H1 (cell line): ENCODE data around the gene RALA. TPM values are rescaled to one million over a fixed set of nuclear protein-coding genes. Genes with fewer than 3 reads are reported as not detected.

Experiments
- CTCF ChIA-PET: fragments of 300-600 bp; sonication (Branson Sonifier 250); formaldehyde crosslinking; loops from one replicate; lab custom pipeline; 2021; ENCODE audit not compliant: partially characterized antibody; lab: Charles Lee
- POLR2A ChIA-PET: fragments of 300-600 bp; sonication (Branson Sonifier 250); formaldehyde crosslinking; loops from one replicate; lab custom pipeline; 2021; ENCODE audit warnings: inconsistent platforms; ENCODE audit not compliant: partially characterized antibody; lab: Charles Lee
- DNase-seq, 2 experiments: peaks; one replicate each; pipeline versions ENCODE4 v3.0.0 to v3.0.0-alpha.2; 2010 to 2022; ENCODE audit warnings: low spot score in 2 of 2, low read depth in 1 of 2, mixed read lengths in 1 of 2
- FAIRE-seq: peaks from 2 replicates; lab custom pipeline; 2011; peaks lifted over from hg19 to GRCh38; lab: Jason Lieb, UNC
- H2AFZ ChIP-seq: 2 replicates; pipeline ENCODE4 v1.8.1; 2012; ENCODE audit warnings: low read length, inconsistent platforms
- H2AK5ac ChIP-seq: 2 replicates; pipeline ENCODE4 v1.6.1; 2013; ENCODE audit warnings: low read depth, low read length
- H2BK120ac ChIP-seq: replicated peaks from 2 replicates; pipeline ENCODE3; 2013; ENCODE audit warnings: low read depth, low read length, inconsistent platforms
- H2BK12ac ChIP-seq: 2 replicates; pipeline ENCODE4 v1.6.1; 2013; ENCODE audit warnings: low read depth, low read length
- H2BK15ac ChIP-seq: 2 replicates; pipeline ENCODE4 v1.6.1; 2013; ENCODE audit warnings: low read length
- H2BK20ac ChIP-seq: 2 replicates; pipeline ENCODE4 v1.6.1; 2013; ENCODE audit warnings: low read length
- H2BK5ac ChIP-seq: 2 replicates; pipeline ENCODE4 v1.6.1; 2013; ENCODE audit warnings: low read depth, low read length
- H3K14ac ChIP-seq: 2 replicates; pipeline ENCODE4 v1.6.1; 2013; ENCODE audit warnings: inconsistent platforms; ENCODE audit not compliant: insufficient read length
- H3K18ac ChIP-seq: 2 replicates; pipeline ENCODE4 v1.6.1; 2013; ENCODE audit warnings: low read length; ENCODE audit errors: extremely low read depth
- H3K23ac ChIP-seq: 2 replicates; pipeline ENCODE4 v1.6.1; 2013; ENCODE audit warnings: inconsistent platforms; ENCODE audit not compliant: insufficient read length
- H3K23me2 ChIP-seq: 2 replicates; pipeline ENCODE4 v1.6.1; 2013; ENCODE audit warnings: low read depth, low read length
- H3K27ac ChIP-seq: 2 replicates; pipeline ENCODE4 v1.6.1; 2011; ENCODE audit warnings: low read depth, low read length, inconsistent platforms
- H3K27me3 ChIP-seq, 4 experiments: replicated peaks in 1 of 4; 1 replicate in 1 of 4; 2 replicates in 3 of 4; pipeline versions ENCODE4 v1.6.1 to v1.8.1; 2011 to 2013; ENCODE audit warnings: low read length in 3 of 4, mild to moderate bottlenecking in 3 of 4, inconsistent platforms in 2 of 4, mixed read lengths in 2 of 4, moderate library complexity in 1 of 4; ENCODE audit not compliant: control insufficient read depth in 3 of 4, insufficient read depth in 3 of 4; ENCODE audit errors: extremely low read depth in 1 of 4
- H3K36me3 ChIP-seq, 4 experiments: 2 replicates each; pipeline versions ENCODE4 v1.6.1 to v1.8.1; 2011 to 2013; ENCODE audit warnings: mild to moderate bottlenecking in 4 of 4, low read length in 3 of 4, moderate library complexity in 2 of 4, control low read depth in 1 of 4, inconsistent platforms in 1 of 4; ENCODE audit not compliant: insufficient read depth in 4 of 4, control insufficient read depth in 2 of 4
- H3K4ac ChIP-seq: replicated peaks from 2 replicates; pipeline ENCODE3; 2013; ENCODE audit warnings: low read length, low read depth, mixed read lengths, inconsistent platforms; ENCODE audit not compliant: insufficient read length
- H3K4me1 ChIP-seq, 4 experiments: replicated peaks in 1 of 4; 1 replicate in 1 of 4; 2 replicates in 3 of 4; pipeline versions ENCODE4 v1.6.1 to v1.8.1; 2011 to 2013; ENCODE audit warnings: low read length in 3 of 4, inconsistent platforms in 2 of 4, mixed read lengths in 1 of 4; ENCODE audit not compliant: insufficient read depth in 4 of 4, control insufficient read depth in 3 of 4
- H3K4me2 ChIP-seq, 2 experiments: 2 replicates each; pipeline versions ENCODE4 v1.6.1 to v1.8.1; 2011 to 2013; ENCODE audit warnings: low read depth in 2 of 2, low read length in 2 of 2, control low read depth in 1 of 2, inconsistent platforms in 1 of 2, mild to moderate bottlenecking in 1 of 2; ENCODE audit not compliant: insufficient read depth in 1 of 2
- H3K4me3 ChIP-seq, 4 experiments: fragments of 200-600, 300-600 bp in 1 of 4; sonication (generic), shearing (Covaris generic), sonication (Bioruptor Twin) in 1 of 4; 2 replicates each; pipeline versions ENCODE4 v1.5.1 to v1.8.1; 2011 to 2016; ENCODE audit warnings: low read length in 4 of 4, low read depth in 3 of 4, control low read depth in 2 of 4, inconsistent platforms in 2 of 4, mild to moderate bottlenecking in 2 of 4, mixed read lengths in 1 of 4, moderate library complexity in 1 of 4; ENCODE audit not compliant: insufficient read depth in 2 of 4; ENCODE audit errors: extremely low read depth in 1 of 4
- H3K56ac ChIP-seq: replicated peaks from 2 replicates; pipeline ENCODE3; 2013; ENCODE audit warnings: low read depth, mild to moderate bottlenecking, mixed read lengths, low read length, inconsistent platforms; ENCODE audit not compliant: insufficient read length
- H3K79me1 ChIP-seq: 2 replicates; pipeline ENCODE4 v1.6.1; 2013; ENCODE audit warnings: low read depth, low read length, control low read depth
- H3K79me2 ChIP-seq, 2 experiments: 2 replicates each; pipeline versions ENCODE4 v1.6.1 to v1.8.1; 2012 to 2013; ENCODE audit warnings: low read length in 2 of 2, mild to moderate bottlenecking in 2 of 2, inconsistent platforms in 1 of 2; ENCODE audit not compliant: insufficient read depth in 2 of 2, control insufficient read depth in 1 of 2
- H3K9ac ChIP-seq, 4 experiments: replicated peaks in 1 of 4; 1 replicate in 1 of 4; 2 replicates in 3 of 4; pipeline versions ENCODE4 v1.6.1 to v1.8.1; 2011 to 2013; ENCODE audit warnings: low read depth in 3 of 4, low read length in 3 of 4, control low read depth in 2 of 4, mild to moderate bottlenecking in 2 of 4, moderate library complexity in 2 of 4, inconsistent platforms in 1 of 4; ENCODE audit errors: extremely low read depth in 1 of 4
- H3K9me3 ChIP-seq, 2 experiments: 2 replicates each; pipeline versions ENCODE4 v1.6.1 to v1.8.1; 2012 to 2013; ENCODE audit warnings: mild to moderate bottlenecking in 2 of 2, moderate library complexity in 2 of 2, control low read depth in 1 of 2, inconsistent platforms in 1 of 2, low read depth in 1 of 2, low read length in 1 of 2, mixed read lengths in 1 of 2; ENCODE audit not compliant: insufficient read depth in 2 of 2
- H4K20me1 ChIP-seq, 2 experiments: replicated peaks in 1 of 2; 2 replicates each; pipeline versions ENCODE3 to v1.8.1; 2011 to 2013; ENCODE audit warnings: inconsistent platforms in 2 of 2, low read length in 2 of 2, mild to moderate bottlenecking in 1 of 2; ENCODE audit not compliant: insufficient read depth in 2 of 2, control insufficient read depth in 1 of 2
- H4K5ac ChIP-seq: 2 replicates; pipeline ENCODE4 v1.6.1; 2013; ENCODE audit warnings: low read length, low read depth, mixed read lengths, inconsistent platforms; ENCODE audit not compliant: insufficient read length
- H4K8ac ChIP-seq: 2 replicates; pipeline ENCODE4 v1.8.0; 2013; ENCODE audit warnings: mild to moderate bottlenecking, moderate library complexity, low read length, inconsistent platforms; ENCODE audit not compliant: insufficient read depth; ENCODE audit errors: extremely low read depth
- H4K91ac ChIP-seq: replicated peaks from 2 replicates; pipeline ENCODE3; 2013; ENCODE audit warnings: low read length, mixed read lengths, inconsistent platforms; ENCODE audit not compliant: insufficient read length
- BCL11A ChIP-seq, 2 experiments: IDR thresholded peaks; one replicate each; pipeline ENCODE4 v1.6.1; 2011; ENCODE audit warnings: low read depth in 2 of 2, low read length in 2 of 2, mild to moderate bottlenecking in 2 of 2
- BRCA1 ChIP-seq: IDR thresholded peaks from 2 replicates; pipeline ENCODE4 v1.6.1; 2012; ENCODE audit warnings: low read depth, low read length, improper control_type of control experiment
- CREB1 ChIP-seq: IDR thresholded peaks from 2 replicates; pipeline ENCODE4 v1.6.1; 2012; ENCODE audit warnings: inconsistent platforms
- GTF2F1 ChIP-seq: IDR thresholded peaks from 2 replicates; pipeline ENCODE4 v1.6.1; 2012; ENCODE audit warnings: low read depth, low read length, improper control_type of control experiment, borderline replicate concordance
- JUND ChIP-seq: IDR thresholded peaks from 2 replicates; pipeline ENCODE4 v1.6.1; 2011; ENCODE audit warnings: mild to moderate bottlenecking, improper control_type of control experiment, low read length
- KDM1A ChIP-seq: fragments of 200-600, 300-600 bp; sonication (generic); IDR thresholded peaks from 2 replicates; pipeline ENCODE4 v1.7.1; 2016; ENCODE audit warnings: mild to moderate bottlenecking, low read length, borderline replicate concordance
- POLR2A ChIP-seq, 2 experiments: IDR thresholded peaks; 1 replicate in 1 of 2; 2 replicates in 1 of 2; pipeline ENCODE4 v1.6.1; 2011; ENCODE audit warnings: low read depth in 2 of 2, low read length in 2 of 2, mild to moderate bottlenecking in 2 of 2; ENCODE audit errors: control extremely low read depth in 1 of 2
- POLR2AphosphoS5 ChIP-seq: IDR thresholded peaks from 2 replicates; pipeline ENCODE4 v1.6.1; 2011; ENCODE audit warnings: low read depth, low read length
- RBBP5 ChIP-seq: IDR thresholded peaks from 2 replicates; pipeline ENCODE4 v1.7.1; 2012; ENCODE audit warnings: low read depth, mild to moderate bottlenecking, inconsistent platforms, low read length, moderate library complexity, borderline replicate concordance
- RNF2 ChIP-seq: fragments of 200-900, 300-1000 bp; sonication (generic); IDR thresholded peaks from 2 replicates; pipeline ENCODE4 v1.7.1; 2016; ENCODE audit warnings: borderline replicate concordance, low read depth, mild to moderate bottlenecking, antibody characterized with exemption, low read length; ENCODE audit not compliant: poor library complexity, severe bottlenecking; ENCODE audit errors: missing control alignments
- SIRT6 ChIP-seq: IDR thresholded peaks from one replicate; pipeline ENCODE4 v1.7.1; 2012; ENCODE audit warnings: low read length, inconsistent platforms
- SP4 ChIP-seq: IDR thresholded peaks from 2 replicates; pipeline ENCODE4 v1.6.1; 2012; ENCODE audit warnings: low read length, inconsistent platforms
- TAF1 ChIP-seq: IDR thresholded peaks from 2 replicates; pipeline ENCODE4 v1.6.1; 2011; ENCODE audit warnings: mild to moderate bottlenecking, low read depth, low read length
- TAF7 ChIP-seq: optimal IDR thresholded peaks from 2 replicates; pipeline ENCODE3; 2011; ENCODE audit warnings: low read depth, mild to moderate bottlenecking, inconsistent platforms, low read length, moderate library complexity, borderline replicate concordance
- WGBS, 2 experiments: shearing (Covaris generic) in 1 of 2; methylation state at CpG; one replicate each; pipeline versions ENCODE4 v1.1.6 to v1.1.7; 2013 to 2015; ENCODE audit warnings: low lambda C conversion rate in 2 of 2, mixed read lengths in 2 of 2, inconsistent platforms in 1 of 2, low coverage in 1 of 2, missing lambda C conversion rate in 1 of 2; ENCODE audit not compliant: insufficient replicate concordance in 2 of 2, insufficient coverage in 1 of 2, insufficient read length in 1 of 2; ENCODE audit errors: extremely low coverage in 1 of 2, missing lambda C conversion rate in 1 of 2; 5-methylcytosine and 5-hydroxymethylcytosine counted together
- polyA plus RNA-seq, 7 experiments: library from polyadenylated mRNA; depleted of rRNA in 3 of 7; stranded (reverse) in 5 of 7; unstranded in 2 of 7; fragments of >200 nt in 5 of 7; fragments of 200-250 nt in 2 of 7; gene quantifications; 1 replicate in 5 of 7; 2 replicates in 1 of 7; 4 replicates in 1 of 7; pipeline versions ENCODE4 v1.2.1 to v1.2.3, GENCODE V29; 2011 to 2013; ENCODE audit warnings: missing spikeins in 2 of 7, mixed read lengths in 2 of 7
- total RNA-seq: library from RNA; stranded (reverse); fragmentation: NEBNext Ultra II Directional; extraction: Animal tissue kit (Norgen Biotek cat#: 25700); gene quantifications from 2 replicates; pipeline ENCODE4 v1.2.1, GENCODE V29; 2021

Gene RALA
- total and polyA plus RNA-seq, 2 of the 8 experiments (the other 6 are each of a cell fraction or from before 2014, with no cell fraction given) = 24.1 to 72.8 TPM

- H4K91ac ChIP-seq = no peak overlapping the region
- ChIA-PET POLR2A (interaction anchor here (0.8 to 3.4 kb wide), 3 partner anchors 9 to 32 kb away, joined by 3 to 17 read pairs (median 3); no protein-coding TSS in a partner anchor), CTCF (interaction anchor here (1.1 to 14.5 kb wide), 4 partner anchors 12 to 30 kb away, joined by 3 to 140 read pairs (median 5); no protein-coding TSS in a partner anchor)
- no peak overlapping the region for H2BK5ac ChIP-seq
- no peak overlapping the region for H2AFZ ChIP-seq
- peaks cover 4 to 14% (median 5%) of the 10 kb centered on the region in 4 experiments; a peak in 4 of 7 replicates for H3K4me1 ChIP-seq
- no peak overlapping the region for H3K27ac ChIP-seq
- no peaks in the 10 kb centered on the region for H4K20me1 ChIP-seq
- H3K18ac ChIP-seq = peak overlapping the region; percentile 73; the same call in 1 of the 2 replicates
- H2BK12ac ChIP-seq = peak overlapping the region; percentile 1; the same call in 1 of the 2 replicates
- no peaks in the 10 kb centered on the region for H3K23me2 ChIP-seq
- no peak overlapping the region for H3K4me3 ChIP-seq
- peaks cover 5 to 7% of the 10 kb centered on the region in 2 experiments; a peak in 3 of 4 replicates for H3K9me3 ChIP-seq
- 68% methylated on average over 6 of the region's 7 CpGs; no CpG with 5 or more reads in 1 of the 2 experiments for WGBS, 2 experiments
- no peak overlapping the region for H2BK120ac ChIP-seq
- H3K56ac ChIP-seq = no peak overlapping the region
- H3K27me3 ChIP-seq = no peaks in the 10 kb centered on the region
- H2AK5ac ChIP-seq = no peak overlapping the region
- H3K79me2 ChIP-seq = no peaks in the 10 kb centered on the region
- H3K14ac ChIP-seq = no peak overlapping the region
- H3K36me3 ChIP-seq = peaks cover 0 to 4% (median 0%) of the 10 kb centered on the region in 4 experiments; a peak in 1 of 8 replicates
- no peak overlapping the region for H4K8ac ChIP-seq
- FAIRE-seq (peak; percentile 73), DNase-seq (no peak)
- peak overlapping the region in 1 of 2 experiments; percentile 17; a peak in 1 of 4 replicates for H3K4me2 ChIP-seq
- no peak overlapping the region for H3K9ac ChIP-seq
- no peak overlapping the region; the same call in 1 of the 2 replicates for H2BK20ac ChIP-seq
- H3K23ac ChIP-seq = no peak overlapping the region
- H2BK15ac ChIP-seq = no peak overlapping the region
- H3K79me1 ChIP-seq = no peaks in the 10 kb centered on the region
- no peak overlapping the region for H4K5ac ChIP-seq
- no peak overlapping the region for H3K4ac ChIP-seq
- TF ChIP-seq SP4 (no peak), BRCA1 (no peak), CREB1 (no peak), TAF1 (no peak), JUND (no peak), RBBP5 (no peak; the same call in 1 of the 2 replicates), BCL11A (IDR thresholded peaks at IDR 0.05; ENCODE audit: low read depth in 2 of 2, low read length in 2 of 2) (no peak), KDM1A (no peak), POLR2A (IDR thresholded peaks at IDR 0.05; ENCODE audit: control extremely low read depth in 1 of 2, low read depth in 2 of 2, low read length in 2 of 2) (no peak), TAF7 (no peak), SIRT6 (no peak), POLR2AphosphoS5 (peak; percentile 41; the same call in 1 of the 2 replicates), GTF2F1 (no peak), RNF2 (no peak)
These were observed 97.2 kb downstream of the RALA start for GRCh38 chr7:39720586-39720985.
